ENCODE data around the gene TRIM2. TPM values are rescaled to one million over a fixed set of nuclear protein-coding genes. Genes with fewer than 3 reads are reported as not detected.
"Not testable (repeated sequence)": the region's sequence is repeated elsewhere in the genome, so short reads cannot be mapped to it uniquely, and the experiment has no call there.

Gene TRIM2
- total RNA-seq, 1 experiment from 2014 or later, result 41.4 TPM

GRCh38 chr4:153161226-153161963, 42.8 kb upstream of the TRIM2 start:
- Histone ChIP-seq H3K9me3 (ENCODE audit: control insufficient read depth in 1 of 2, insufficient read depth in 1 of 2, low read depth in 1 of 2, low read length in 2 of 2) (no peaks in the 10 kb centered on the region), H3K4me2 (ENCODE audit: low read length) (no peak overlapping the region), H3K4me1 (ENCODE audit: control insufficient read depth in 1 of 2, insufficient read depth in 2 of 2, low read length in 2 of 2) (peaks cover 0 to 14% of the 10 kb centered on the region in 2 experiments; a peak in 2 of 4 replicates), H3K27me3 (ENCODE audit: insufficient read depth, low read length) (no peaks in the 10 kb centered on the region), H4K20me1 (ENCODE audit: insufficient read depth) (no peaks in the 10 kb centered on the region), H3K27ac (ENCODE audit: low read depth, low read length) (no peak overlapping the region), H3K9me2 (ENCODE audit: insufficient read depth) (no peaks in the 10 kb centered on the region), H3K4me3 (replicated peaks in 1 of 2; ENCODE audit: low read depth in 1 of 2, low read length in 2 of 2) (no peak overlapping the region), H3K36me3 (ENCODE audit: control insufficient read depth in 1 of 2, insufficient read depth in 2 of 2, low read length in 2 of 2) (no peaks in the 10 kb centered on the region), H3K79me2 (ENCODE audit: insufficient read depth, low read length) (no peaks in the 10 kb centered on the region), H2AFZ (ENCODE audit: low read depth, low read length, poor library complexity, severe bottlenecking) (no peak overlapping the region), H3K9ac (ENCODE audit: low read length) (no peak overlapping the region)
- DNase-seq (ENCODE audit: low read depth, low spot score) (no peak), ATAC-seq (no peak)
- BruUV-seq (replicated peaks), result no TSS peak
- CTCF ChIA-PET, result interaction anchor here (1.2 kb wide), 1 partner anchor 19 kb away, joined by 3 read pairs; no protein-coding TSS in a partner anchor
- POLR2A ChIA-PET, result interaction anchor here (1.4 kb wide), 1 partner anchor 43 kb away, joined by 4 read pairs; the partner anchor contains the start of gene TRIM2
- RAD21 ChIA-PET (ENCODE audit: low non-redundant PET in 1 of 2, low total read pairs in 2 of 2, uncharacterized antibody in 2 of 2, unreplicated experiment in 2 of 2), result no interaction called here
- TF ChIP-seq YY1 (IDR thresholded peaks at IDR 0.05; ENCODE audit: extremely low read depth, insufficient replicate concordance, low read depth, low read length), result no peak
- TF ChIP-seq SIN3A (IDR thresholded peaks at IDR 0.05; ENCODE audit: low read depth), result no peak
- TF ChIP-seq ATF3 (IDR thresholded peaks at IDR 0.05), result no peak
- no peak for TF ChIP-seq POLR2A (IDR thresholded peaks at IDR 0.05; ENCODE audit: borderline replicate concordance, extremely low read depth, insufficient read depth, insufficient read length)
- no peak for TF ChIP-seq SRF (IDR thresholded peaks at IDR 0.05; ENCODE audit: low read depth)
- no peak for TF ChIP-seq ZBTB33 (IDR thresholded peaks at IDR 0.05; ENCODE audit: extremely low read depth, insufficient replicate concordance, low read length)
- no peak for TF ChIP-seq CEBPB (IDR thresholded peaks at IDR 0.05; ENCODE audit: low read depth)
- TF ChIP-seq SP1 (IDR thresholded peaks at IDR 0.05; ENCODE audit: low read depth), result no peak
- intact Hi-C loops (cut with micrococcal nuclease), result no loop called here

DNA sequence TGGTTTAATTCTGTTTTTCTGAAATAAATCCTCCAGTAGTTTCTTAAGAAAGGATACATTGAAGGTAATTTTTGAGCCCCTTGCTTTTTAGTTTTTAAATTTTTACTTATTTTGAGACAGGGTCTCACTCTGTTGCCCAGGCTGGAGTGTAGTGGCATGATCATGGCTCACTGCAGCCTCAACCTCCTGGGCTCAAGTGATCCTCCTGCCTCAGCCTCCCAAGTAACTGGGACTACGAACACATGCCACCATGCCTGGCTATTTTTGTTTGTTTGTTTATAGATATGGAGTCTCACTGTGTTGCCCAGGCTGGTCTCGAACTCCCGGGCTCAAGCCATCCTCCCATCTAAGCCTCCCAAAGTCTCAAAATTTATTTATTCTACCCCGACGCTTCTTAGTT, 39.0 kb upstream of the TRIM2 start:
- H3K36me3 ChIP-seq (ENCODE audit: control insufficient read depth in 1 of 2, insufficient read depth in 2 of 2, low read length in 2 of 2); H3K9me2 ChIP-seq (ENCODE audit: insufficient read depth); intact Hi-C loops (cut with micrococcal nuclease); H3K9ac ChIP-seq (ENCODE audit: low read length); CTCF ChIA-PET; H3K9me3 ChIP-seq (ENCODE audit: control insufficient read depth in 1 of 2, insufficient read depth in 1 of 2, low read depth in 1 of 2, low read length in 2 of 2); BruUV-seq (replicated peaks); H3K27ac ChIP-seq (ENCODE audit: low read depth, low read length); DNase-seq (ENCODE audit: low read depth, low spot score); ATAC-seq; RAD21 ChIA-PET (ENCODE audit: low non-redundant PET in 1 of 2, low total read pairs in 2 of 2, uncharacterized antibody in 2 of 2, unreplicated experiment in 2 of 2); H3K27me3 ChIP-seq (ENCODE audit: insufficient read depth, low read length); H3K4me2 ChIP-seq (ENCODE audit: low read length); H3K4me3 ChIP-seq (replicated peaks in 1 of 2; ENCODE audit: low read depth in 1 of 2, low read length in 2 of 2); H3K79me2 ChIP-seq (ENCODE audit: insufficient read depth, low read length); H4K20me1 ChIP-seq (ENCODE audit: insufficient read depth); H2AFZ ChIP-seq (ENCODE audit: low read depth, low read length, poor library complexity, severe bottlenecking); H3K4me1 ChIP-seq (ENCODE audit: control insufficient read depth in 1 of 2, insufficient read depth in 2 of 2, low read length in 2 of 2); POLR2A ChIA-PET: not testable (repeated sequence)

Measured in HCT116 (cell line).